ENCODE measurements around the gene NAA11.
A peak's percentile ranks its signal among the peaks of the same experiment; 100 is the strongest.

The NAA11 gene

DNA sequence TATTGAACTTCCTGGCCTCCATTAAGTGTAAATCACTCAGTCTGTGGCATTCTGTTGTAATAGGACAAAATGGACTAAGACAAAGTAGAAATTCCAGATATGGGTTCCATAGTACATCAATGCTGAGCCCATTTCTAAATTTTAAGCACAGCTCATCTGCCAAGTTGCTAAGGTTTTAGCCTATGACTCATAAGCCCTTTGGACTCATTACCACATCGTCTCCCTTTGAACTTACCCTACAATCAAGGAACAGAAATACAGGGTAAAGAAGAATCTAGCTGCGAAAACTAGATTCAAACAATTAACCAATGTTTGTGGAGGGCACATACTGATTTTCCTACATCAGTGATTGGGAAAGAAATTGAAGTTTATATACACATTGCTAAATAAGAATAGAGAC lies 31.8 kb downstream of the NAA11 start:
- Histone ChIP-seq H2BK5ac (ENCODE audit: low read length) (no peak overlapping the region), H3K18ac (ENCODE audit: low read length) (no peak overlapping the region), H3K27me3 (ENCODE audit: control insufficient read depth in 3 of 3, insufficient read depth in 3 of 3, low read depth in 1 of 3, low read length in 3 of 3) (no peaks in the 10 kb centered on the region), H3K36me3 (replicated peaks in 1 of 2; ENCODE audit: control insufficient read depth in 2 of 2, insufficient read depth in 2 of 2, low read length in 2 of 2) (no peaks in the 10 kb centered on the region), H3K79me1 (ENCODE audit: low read depth, low read length) (no peaks in the 10 kb centered on the region), H3K14ac (ENCODE audit: low read length) (no peak overlapping the region), H3K4me3 (ENCODE audit: low read length in 2 of 2) (no peak overlapping the region), H4K8ac (ENCODE audit: low read depth, low read length) (no peak overlapping the region), H2BK12ac (ENCODE audit: low read length) (no peak overlapping the region), H3K9ac (ENCODE audit: low read depth, low read length, poor library complexity) (no peak overlapping the region), H3K4me1 (ENCODE audit: control insufficient read depth in 2 of 2, insufficient read depth in 1 of 2, low read depth in 1 of 2, low read length in 2 of 2) (no peaks in the 10 kb centered on the region), H2BK120ac (ENCODE audit: low read depth, low read length) (no peak overlapping the region), H3K4me2 (ENCODE audit: insufficient read depth, low read length, poor library complexity, severe bottlenecking) (no peak overlapping the region), H4K91ac (ENCODE audit: low read depth, low read length, poor library complexity) (no peak overlapping the region), H3K27ac (replicated peaks; ENCODE audit: low read length) (no peak overlapping the region), H2AK5ac (ENCODE audit: low read depth, low read length) (no peak overlapping the region), H3K23ac (ENCODE audit: low read depth, low read length, poor library complexity) (no peak overlapping the region), H2AFZ (ENCODE audit: low read length) (no peak overlapping the region), H3K4ac (ENCODE audit: low read length) (no peak overlapping the region), H3K9me3 (replicated peaks in 1 of 2; ENCODE audit: control insufficient read depth in 2 of 2, insufficient read depth in 1 of 2, low read depth in 1 of 2, low read length in 2 of 2) (no peaks in the 10 kb centered on the region), H2BK15ac (ENCODE audit: low read length) (no peak overlapping the region)
- DNase-seq (ENCODE audit: low spot score): no peak
- WGBS, 2 donors (ENCODE audit: extremely low coverage in 2 of 2, insufficient read length in 2 of 2, insufficient replicate concordance in 1 of 2): no CpG with 5 or more reads among the region's 2 CpGs

DNA sequence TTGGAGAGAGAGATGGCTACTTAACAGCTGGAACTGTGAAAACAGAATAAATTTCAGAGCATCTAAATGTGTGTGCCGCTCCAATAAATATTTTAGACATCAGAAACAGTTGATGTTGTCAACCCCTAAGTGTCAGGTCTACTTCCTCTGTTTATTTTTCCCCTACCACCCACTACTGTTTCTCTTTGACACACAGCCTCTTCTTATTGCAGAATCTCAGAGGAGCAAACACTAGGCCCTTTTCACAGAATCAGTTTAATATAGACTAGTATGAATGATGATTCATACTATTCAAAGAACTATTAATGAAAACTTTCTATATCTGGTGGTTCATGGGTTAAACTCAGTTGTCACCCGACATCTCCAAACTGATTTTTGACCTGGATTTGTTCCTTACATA lies 33.9 kb downstream of the NAA11 start:
- WGBS, 2 donors (ENCODE audit: extremely low coverage in 2 of 2, insufficient read length in 2 of 2, insufficient replicate concordance in 1 of 2): no CpG with 5 or more reads among the region's 2 CpGs
- Histone ChIP-seq H3K4ac (ENCODE audit: low read length) (no peak overlapping the region), H3K4me3 (ENCODE audit: low read length in 2 of 2) (no peak overlapping the region), H2AFZ (ENCODE audit: low read length) (no peak overlapping the region), H2BK12ac (ENCODE audit: low read length) (no peak overlapping the region), H3K4me1 (ENCODE audit: control insufficient read depth in 2 of 2, insufficient read depth in 1 of 2, low read depth in 1 of 2, low read length in 2 of 2) (peaks cover 2 to 7% of the 10 kb centered on the region in 2 donors), H2AK5ac (ENCODE audit: low read depth, low read length) (no peak overlapping the region), H3K9ac (ENCODE audit: low read depth, low read length, poor library complexity) (no peak overlapping the region), H3K4me2 (ENCODE audit: insufficient read depth, low read length, poor library complexity, severe bottlenecking) (no peak overlapping the region), H3K23ac (ENCODE audit: low read depth, low read length, poor library complexity) (no peak overlapping the region), H3K9me3 (replicated peaks in 1 of 2; ENCODE audit: control insufficient read depth in 2 of 2, insufficient read depth in 1 of 2, low read depth in 1 of 2, low read length in 2 of 2) (no peaks in the 10 kb centered on the region), H2BK120ac (ENCODE audit: low read depth, low read length) (no peak overlapping the region), H2BK5ac (ENCODE audit: low read length) (no peak overlapping the region), H4K8ac (ENCODE audit: low read depth, low read length) (no peak overlapping the region), H3K27me3 (ENCODE audit: control insufficient read depth in 3 of 3, insufficient read depth in 3 of 3, low read depth in 1 of 3, low read length in 3 of 3) (no peaks in the 10 kb centered on the region), H4K91ac (ENCODE audit: low read depth, low read length, poor library complexity) (no peak overlapping the region), H2BK15ac (ENCODE audit: low read length) (no peak overlapping the region), H3K79me1 (ENCODE audit: low read depth, low read length) (no peaks in the 10 kb centered on the region), H3K27ac (replicated peaks; ENCODE audit: low read length) (no peak overlapping the region), H3K18ac (ENCODE audit: low read length) (no peak overlapping the region), H3K36me3 (replicated peaks in 1 of 2; ENCODE audit: control insufficient read depth in 2 of 2, insufficient read depth in 2 of 2, low read length in 2 of 2) (no peaks in the 10 kb centered on the region), H3K14ac (ENCODE audit: low read length) (no peak overlapping the region)
- no peak for DNase-seq (ENCODE audit: low spot score)

DNA sequence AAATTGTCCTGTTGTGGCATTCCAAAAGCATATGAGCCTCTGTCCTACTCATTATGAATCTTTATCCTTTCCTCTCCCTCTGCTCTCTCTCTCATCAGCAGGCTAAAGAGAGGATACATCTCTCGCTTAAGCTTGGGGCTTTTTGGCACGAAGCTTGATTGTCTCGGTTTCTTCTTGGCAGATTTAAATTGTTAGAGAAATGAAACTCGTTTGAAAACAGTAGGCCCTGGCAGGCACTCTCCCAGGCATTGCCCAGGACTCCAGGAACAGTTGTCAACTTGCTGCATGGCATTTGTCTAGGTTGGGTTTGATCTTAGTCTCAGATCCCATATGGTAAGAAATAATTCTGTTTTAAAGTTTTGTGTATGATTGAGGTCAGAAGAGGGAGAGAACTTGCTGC lies 35.5 kb downstream of the NAA11 start:
- Histone ChIP-seq H3K9me3 (replicated peaks in 1 of 2; ENCODE audit: control insufficient read depth in 2 of 2, insufficient read depth in 1 of 2, low read depth in 1 of 2, low read length in 2 of 2) (no peaks in the 10 kb centered on the region), H3K4ac (ENCODE audit: low read length) (no peak overlapping the region), H3K4me3 (ENCODE audit: low read length in 2 of 2) (no peak overlapping the region), H2AK5ac (ENCODE audit: low read depth, low read length) (no peak overlapping the region), H3K18ac (ENCODE audit: low read length) (no peak overlapping the region), H4K91ac (ENCODE audit: low read depth, low read length, poor library complexity) (no peak overlapping the region), H3K4me2 (ENCODE audit: insufficient read depth, low read length, poor library complexity, severe bottlenecking) (no peak overlapping the region), H3K27ac (replicated peaks; ENCODE audit: low read length) (no peak overlapping the region), H2AFZ (ENCODE audit: low read length) (peak overlapping the region; percentile 7), H3K36me3 (replicated peaks in 1 of 2; ENCODE audit: control insufficient read depth in 2 of 2, insufficient read depth in 2 of 2, low read length in 2 of 2) (no peaks in the 10 kb centered on the region), H3K23ac (ENCODE audit: low read depth, low read length, poor library complexity) (no peak overlapping the region), H3K14ac (ENCODE audit: low read length) (no peak overlapping the region), H4K8ac (ENCODE audit: low read depth, low read length) (no peak overlapping the region), H3K79me1 (ENCODE audit: low read depth, low read length) (no peaks in the 10 kb centered on the region), H2BK120ac (ENCODE audit: low read depth, low read length) (no peak overlapping the region), H2BK12ac (ENCODE audit: low read length) (no peak overlapping the region), H3K9ac (ENCODE audit: low read depth, low read length, poor library complexity) (no peak overlapping the region), H2BK5ac (ENCODE audit: low read length) (no peak overlapping the region), H3K27me3 (ENCODE audit: control insufficient read depth in 3 of 3, insufficient read depth in 3 of 3, low read depth in 1 of 3, low read length in 3 of 3) (no peaks in the 10 kb centered on the region), H2BK15ac (ENCODE audit: low read length) (no peak overlapping the region), H3K4me1 (ENCODE audit: control insufficient read depth in 2 of 2, insufficient read depth in 1 of 2, low read depth in 1 of 2, low read length in 2 of 2) (peaks cover 2 to 7% of the 10 kb centered on the region in 2 donors)
- WGBS, 2 donors (ENCODE audit: extremely low coverage in 2 of 2, insufficient read length in 2 of 2, insufficient replicate concordance in 1 of 2): no CpG with 5 or more reads among the region's 4 CpGs
- DNase-seq (ENCODE audit: low spot score): no peak

DNA sequence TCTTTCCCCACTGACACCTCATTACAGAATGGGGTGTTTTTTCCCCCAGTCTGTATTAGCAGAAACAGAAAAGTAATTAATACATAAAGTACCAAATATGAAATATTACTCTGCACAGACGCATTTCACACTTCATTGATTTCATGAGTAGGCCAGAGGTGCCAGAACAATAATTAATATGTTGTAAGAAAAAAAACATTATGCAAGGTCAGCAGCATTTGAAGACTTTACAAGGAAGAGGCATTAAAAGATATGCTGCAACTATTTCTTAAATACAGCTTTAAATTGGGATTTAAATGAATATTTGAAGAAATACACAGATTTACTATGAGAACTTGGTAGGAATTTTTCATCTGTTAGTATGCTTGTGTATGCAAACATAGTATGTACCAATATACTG lies 37.7 kb downstream of the NAA11 start:
- WGBS, 2 donors (ENCODE audit: extremely low coverage in 2 of 2, insufficient read length in 2 of 2, insufficient replicate concordance in 1 of 2): no CpG with 5 or more reads among the region's 1 CpG
- no peak overlapping the region for H3K4ac ChIP-seq (ENCODE audit: low read length)
- no peaks in the 10 kb centered on the region for H3K9me3 ChIP-seq (replicated peaks in 1 of 2; ENCODE audit: control insufficient read depth in 2 of 2, insufficient read depth in 1 of 2, low read depth in 1 of 2, low read length in 2 of 2)

More for the DNA sequence above, 37.7 kb downstream of the NAA11 start:
- Histone ChIP-seq H3K36me3 (replicated peaks in 1 of 2; ENCODE audit: control insufficient read depth in 2 of 2, insufficient read depth in 2 of 2, low read length in 2 of 2) (no peaks in the 10 kb centered on the region), H3K27ac (replicated peaks; ENCODE audit: low read length) (no peak overlapping the region), H3K9ac (ENCODE audit: low read depth, low read length, poor library complexity) (no peak overlapping the region), H2BK15ac (ENCODE audit: low read length) (no peak overlapping the region), H3K23ac (ENCODE audit: low read depth, low read length, poor library complexity) (no peak overlapping the region), H3K4me2 (ENCODE audit: insufficient read depth, low read length, poor library complexity, severe bottlenecking) (no peak overlapping the region), H3K4me1 (ENCODE audit: control insufficient read depth in 2 of 2, insufficient read depth in 1 of 2, low read depth in 1 of 2, low read length in 2 of 2) (peaks cover 2 to 7% of the 10 kb centered on the region in 2 donors), H2BK120ac (ENCODE audit: low read depth, low read length) (no peak overlapping the region), H4K8ac (ENCODE audit: low read depth, low read length) (no peak overlapping the region), H2BK12ac (ENCODE audit: low read length) (no peak overlapping the region), H3K27me3 (ENCODE audit: control insufficient read depth in 3 of 3, insufficient read depth in 3 of 3, low read depth in 1 of 3, low read length in 3 of 3) (no peaks in the 10 kb centered on the region), H4K91ac (ENCODE audit: low read depth, low read length, poor library complexity) (no peak overlapping the region), H2AFZ (ENCODE audit: low read length) (peak overlapping the region; percentile 49), H3K79me1 (ENCODE audit: low read depth, low read length) (no peaks in the 10 kb centered on the region), H2BK5ac (ENCODE audit: low read length) (no peak overlapping the region), H3K4me3 (ENCODE audit: low read length in 2 of 2) (no peak overlapping the region), H3K14ac (ENCODE audit: low read length) (no peak overlapping the region), H3K18ac (ENCODE audit: low read length) (no peak overlapping the region), H2AK5ac (ENCODE audit: low read depth, low read length) (no peak overlapping the region)
- DNase-seq (ENCODE audit: low spot score): no peak

Measured in neuronal stem cell (in vitro differentiated cells).